H1 (cell line): ENCODE measurements around the gene RHOT1. TPM values are rescaled to one million over a fixed set of nuclear protein-coding genes. Genes with fewer than 3 reads are reported as not detected.

Experiments used
- CTCF ChIA-PET: fragments of 300-600 bp; sonication (Branson Sonifier 250); formaldehyde crosslinking; loops from one replicate; lab custom pipeline; 2021; ENCODE audit not compliant: partially characterized antibody; lab: Charles Lee
- POLR2A ChIA-PET: fragments of 300-600 bp; sonication (Branson Sonifier 250); formaldehyde crosslinking; loops from one replicate; lab custom pipeline; 2021; ENCODE audit warnings: inconsistent platforms; ENCODE audit not compliant: partially characterized antibody; lab: Charles Lee
- DNase-seq, 2 experiments: peaks; one replicate each; pipeline versions ENCODE4 v3.0.0 to v3.0.0-alpha.2; 2010 to 2022; ENCODE audit warnings: low spot score in 2 of 2, low read depth in 1 of 2, mixed read lengths in 1 of 2
- FAIRE-seq: peaks from 2 replicates; lab custom pipeline; 2011; peaks lifted over from hg19 to GRCh38; lab: Jason Lieb, UNC
- H2AFZ ChIP-seq: 2 replicates; pipeline ENCODE4 v1.8.1; 2012; ENCODE audit warnings: low read length, inconsistent platforms
- H2AK5ac ChIP-seq: 2 replicates; pipeline ENCODE4 v1.6.1; 2013; ENCODE audit warnings: low read depth, low read length
- H2BK120ac ChIP-seq: replicated peaks from 2 replicates; pipeline ENCODE3; 2013; ENCODE audit warnings: low read depth, low read length, inconsistent platforms
- H2BK12ac ChIP-seq: 2 replicates; pipeline ENCODE4 v1.6.1; 2013; ENCODE audit warnings: low read depth, low read length
- H2BK15ac ChIP-seq: 2 replicates; pipeline ENCODE4 v1.6.1; 2013; ENCODE audit warnings: low read length
- H2BK20ac ChIP-seq: 2 replicates; pipeline ENCODE4 v1.6.1; 2013; ENCODE audit warnings: low read length
- H2BK5ac ChIP-seq: 2 replicates; pipeline ENCODE4 v1.6.1; 2013; ENCODE audit warnings: low read depth, low read length
- H3K14ac ChIP-seq: 2 replicates; pipeline ENCODE4 v1.6.1; 2013; ENCODE audit warnings: inconsistent platforms; ENCODE audit not compliant: insufficient read length
- H3K18ac ChIP-seq: 2 replicates; pipeline ENCODE4 v1.6.1; 2013; ENCODE audit warnings: low read length; ENCODE audit errors: extremely low read depth
- H3K23ac ChIP-seq: 2 replicates; pipeline ENCODE4 v1.6.1; 2013; ENCODE audit warnings: inconsistent platforms; ENCODE audit not compliant: insufficient read length
- H3K23me2 ChIP-seq: 2 replicates; pipeline ENCODE4 v1.6.1; 2013; ENCODE audit warnings: low read depth, low read length
- H3K27ac ChIP-seq: 2 replicates; pipeline ENCODE4 v1.6.1; 2011; ENCODE audit warnings: low read depth, low read length, inconsistent platforms
- H3K27me3 ChIP-seq, 4 experiments: replicated peaks in 1 of 4; 1 replicate in 1 of 4; 2 replicates in 3 of 4; pipeline versions ENCODE4 v1.6.1 to v1.8.1; 2011 to 2013; ENCODE audit warnings: low read length in 3 of 4, mild to moderate bottlenecking in 3 of 4, inconsistent platforms in 2 of 4, mixed read lengths in 2 of 4, moderate library complexity in 1 of 4; ENCODE audit not compliant: control insufficient read depth in 3 of 4, insufficient read depth in 3 of 4; ENCODE audit errors: extremely low read depth in 1 of 4
- H3K36me3 ChIP-seq, 4 experiments: 2 replicates each; pipeline versions ENCODE4 v1.6.1 to v1.8.1; 2011 to 2013; ENCODE audit warnings: mild to moderate bottlenecking in 4 of 4, low read length in 3 of 4, moderate library complexity in 2 of 4, control low read depth in 1 of 4, inconsistent platforms in 1 of 4; ENCODE audit not compliant: insufficient read depth in 4 of 4, control insufficient read depth in 2 of 4
- H3K4ac ChIP-seq: replicated peaks from 2 replicates; pipeline ENCODE3; 2013; ENCODE audit warnings: low read length, low read depth, mixed read lengths, inconsistent platforms; ENCODE audit not compliant: insufficient read length
- H3K4me1 ChIP-seq, 4 experiments: replicated peaks in 1 of 4; 1 replicate in 1 of 4; 2 replicates in 3 of 4; pipeline versions ENCODE4 v1.6.1 to v1.8.1; 2011 to 2013; ENCODE audit warnings: low read length in 3 of 4, inconsistent platforms in 2 of 4, mixed read lengths in 1 of 4; ENCODE audit not compliant: insufficient read depth in 4 of 4, control insufficient read depth in 3 of 4
- H3K4me2 ChIP-seq, 2 experiments: 2 replicates each; pipeline versions ENCODE4 v1.6.1 to v1.8.1; 2011 to 2013; ENCODE audit warnings: low read depth in 2 of 2, low read length in 2 of 2, control low read depth in 1 of 2, inconsistent platforms in 1 of 2, mild to moderate bottlenecking in 1 of 2; ENCODE audit not compliant: insufficient read depth in 1 of 2
- H3K4me3 ChIP-seq, 4 experiments: fragments of 200-600, 300-600 bp in 1 of 4; sonication (generic), shearing (Covaris generic), sonication (Bioruptor Twin) in 1 of 4; 2 replicates each; pipeline versions ENCODE4 v1.5.1 to v1.8.1; 2011 to 2016; ENCODE audit warnings: low read length in 4 of 4, low read depth in 3 of 4, control low read depth in 2 of 4, inconsistent platforms in 2 of 4, mild to moderate bottlenecking in 2 of 4, mixed read lengths in 1 of 4, moderate library complexity in 1 of 4; ENCODE audit not compliant: insufficient read depth in 2 of 4; ENCODE audit errors: extremely low read depth in 1 of 4
- H3K56ac ChIP-seq: replicated peaks from 2 replicates; pipeline ENCODE3; 2013; ENCODE audit warnings: low read depth, mild to moderate bottlenecking, mixed read lengths, low read length, inconsistent platforms; ENCODE audit not compliant: insufficient read length
- H3K79me1 ChIP-seq: 2 replicates; pipeline ENCODE4 v1.6.1; 2013; ENCODE audit warnings: low read depth, low read length, control low read depth
- H3K79me2 ChIP-seq, 2 experiments: 2 replicates each; pipeline versions ENCODE4 v1.6.1 to v1.8.1; 2012 to 2013; ENCODE audit warnings: low read length in 2 of 2, mild to moderate bottlenecking in 2 of 2, inconsistent platforms in 1 of 2; ENCODE audit not compliant: insufficient read depth in 2 of 2, control insufficient read depth in 1 of 2
- H3K9ac ChIP-seq, 4 experiments: replicated peaks in 1 of 4; 1 replicate in 1 of 4; 2 replicates in 3 of 4; pipeline versions ENCODE4 v1.6.1 to v1.8.1; 2011 to 2013; ENCODE audit warnings: low read depth in 3 of 4, low read length in 3 of 4, control low read depth in 2 of 4, mild to moderate bottlenecking in 2 of 4, moderate library complexity in 2 of 4, inconsistent platforms in 1 of 4; ENCODE audit errors: extremely low read depth in 1 of 4
- H3K9me3 ChIP-seq, 2 experiments: 2 replicates each; pipeline versions ENCODE4 v1.6.1 to v1.8.1; 2012 to 2013; ENCODE audit warnings: mild to moderate bottlenecking in 2 of 2, moderate library complexity in 2 of 2, control low read depth in 1 of 2, inconsistent platforms in 1 of 2, low read depth in 1 of 2, low read length in 1 of 2, mixed read lengths in 1 of 2; ENCODE audit not compliant: insufficient read depth in 2 of 2
- H4K20me1 ChIP-seq, 2 experiments: replicated peaks in 1 of 2; 2 replicates each; pipeline versions ENCODE3 to v1.8.1; 2011 to 2013; ENCODE audit warnings: inconsistent platforms in 2 of 2, low read length in 2 of 2, mild to moderate bottlenecking in 1 of 2; ENCODE audit not compliant: insufficient read depth in 2 of 2, control insufficient read depth in 1 of 2
- H4K5ac ChIP-seq: 2 replicates; pipeline ENCODE4 v1.6.1; 2013; ENCODE audit warnings: low read length, low read depth, mixed read lengths, inconsistent platforms; ENCODE audit not compliant: insufficient read length
- H4K8ac ChIP-seq: 2 replicates; pipeline ENCODE4 v1.8.0; 2013; ENCODE audit warnings: mild to moderate bottlenecking, moderate library complexity, low read length, inconsistent platforms; ENCODE audit not compliant: insufficient read depth; ENCODE audit errors: extremely low read depth
- H4K91ac ChIP-seq: replicated peaks from 2 replicates; pipeline ENCODE3; 2013; ENCODE audit warnings: low read length, mixed read lengths, inconsistent platforms; ENCODE audit not compliant: insufficient read length
- CTBP2 ChIP-seq: IDR thresholded peaks from 2 replicates; pipeline ENCODE4 v1.7.0; 2011; ENCODE audit warnings: borderline replicate concordance, mild to moderate bottlenecking, moderate library complexity, mixed read lengths, low read length; ENCODE audit not compliant: insufficient read depth, insufficient read length
- EGR1 ChIP-seq: IDR thresholded peaks from 2 replicates; pipeline ENCODE4 v1.6.1; 2011; ENCODE audit warnings: low read depth, low read length, borderline replicate concordance
- FOSL1 ChIP-seq: IDR thresholded peaks from 2 replicates; pipeline ENCODE4 v1.6.1; 2011; ENCODE audit warnings: mild to moderate bottlenecking, low read depth, low read length, moderate library complexity; ENCODE audit not compliant: insufficient read depth
- KDM4A ChIP-seq: IDR thresholded peaks from one replicate; pipeline ENCODE4 v1.7.1; 2012; ENCODE audit warnings: low read depth, mild to moderate bottlenecking, moderate library complexity, low read length, inconsistent platforms; ENCODE audit not compliant: severe bottlenecking
- MAFK ChIP-seq: IDR thresholded peaks from 2 replicates; pipeline ENCODE4 v1.6.1; 2012; ENCODE audit warnings: low read depth, mild to moderate bottlenecking, improper control_type of control experiment, low read length
- RXRA ChIP-seq: IDR thresholded peaks from 2 replicates; pipeline ENCODE4 v1.6.1; 2011; ENCODE audit warnings: low read depth, mild to moderate bottlenecking, low read length, moderate library complexity; ENCODE audit not compliant: insufficient read depth
- SP2 ChIP-seq: IDR thresholded peaks from 2 replicates; pipeline ENCODE4 v1.6.1; 2012; ENCODE audit warnings: mild to moderate bottlenecking, low read length, inconsistent platforms
- SP4 ChIP-seq: IDR thresholded peaks from 2 replicates; pipeline ENCODE4 v1.6.1; 2012; ENCODE audit warnings: low read length, inconsistent platforms
- SUZ12 ChIP-seq: fragments of 200-600 bp; sonication (generic); IDR thresholded peaks from 2 replicates; pipeline ENCODE4 v1.6.1; 2012; ENCODE audit warnings: mild to moderate bottlenecking, inconsistent platforms, low read length, moderate library complexity, mixed read lengths
- WGBS, 2 experiments: shearing (Covaris generic) in 1 of 2; methylation state at CpG; one replicate each; pipeline versions ENCODE4 v1.1.6 to v1.1.7; 2013 to 2015; ENCODE audit warnings: low lambda C conversion rate in 2 of 2, mixed read lengths in 2 of 2, inconsistent platforms in 1 of 2, low coverage in 1 of 2, missing lambda C conversion rate in 1 of 2; ENCODE audit not compliant: insufficient replicate concordance in 2 of 2, insufficient coverage in 1 of 2, insufficient read length in 1 of 2; ENCODE audit errors: extremely low coverage in 1 of 2, missing lambda C conversion rate in 1 of 2; 5-methylcytosine and 5-hydroxymethylcytosine counted together
- polyA plus RNA-seq, 7 experiments: library from polyadenylated mRNA; depleted of rRNA in 3 of 7; stranded (reverse) in 5 of 7; unstranded in 2 of 7; fragments of >200 nt in 5 of 7; fragments of 200-250 nt in 2 of 7; gene quantifications; 1 replicate in 5 of 7; 2 replicates in 1 of 7; 4 replicates in 1 of 7; pipeline versions ENCODE4 v1.2.1 to v1.2.3, GENCODE V29; 2011 to 2013; ENCODE audit warnings: missing spikeins in 2 of 7, mixed read lengths in 2 of 7
- total RNA-seq: library from RNA; stranded (reverse); fragmentation: NEBNext Ultra II Directional; extraction: Animal tissue kit (Norgen Biotek cat#: 25700); gene quantifications from 2 replicates; pipeline ENCODE4 v1.2.1, GENCODE V29; 2021

RHOT1 gene
- total and polyA plus RNA-seq, 2 of the 8 experiments (the other 6 are each of a cell fraction or from before 2014, with no cell fraction given): 34.2 to 38.2 TPM

DNA sequence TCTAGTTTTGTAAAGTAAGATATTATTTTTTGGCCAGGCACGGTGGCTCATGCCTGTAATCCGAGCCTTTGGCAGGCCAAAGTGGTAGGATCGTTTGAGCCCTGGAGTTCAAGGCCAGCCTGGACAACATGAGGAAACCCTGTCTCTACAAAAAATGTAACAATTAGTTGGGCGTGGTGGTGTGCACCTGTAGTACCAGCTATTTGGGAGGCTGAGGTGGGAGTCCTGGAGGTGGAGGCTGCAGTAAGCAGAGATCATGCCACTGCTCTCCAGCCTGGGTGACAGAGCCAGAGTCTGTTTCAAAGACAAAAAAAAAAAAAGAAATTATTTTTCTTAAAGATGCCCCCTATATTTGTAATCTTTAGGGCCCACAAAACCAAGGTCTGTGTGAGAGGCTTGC is 16.0 kb upstream of the RHOT1 start:
- H2BK12ac ChIP-seq: no peak overlapping the region
- H3K27me3 ChIP-seq: no peaks in the 10 kb centered on the region
- no peak overlapping the region for H4K91ac ChIP-seq
- no peak overlapping the region for H2BK120ac ChIP-seq
- no peaks in the 10 kb centered on the region for H3K79me2 ChIP-seq
- H3K27ac ChIP-seq: no peak overlapping the region
- no peak overlapping the region for H2AK5ac ChIP-seq
- no peak overlapping the region for H3K4ac ChIP-seq
- peaks cover 0 to 5% (median under 1%) of the 10 kb centered on the region in 4 experiments; a peak in 3 of 7 replicates for H3K4me1 ChIP-seq
- no peaks in the 10 kb centered on the region for H3K79me1 ChIP-seq
- H3K18ac ChIP-seq: no peak overlapping the region
- no peak overlapping the region for H3K4me2 ChIP-seq
- CTCF ChIA-PET: interaction anchor here (1.1 to 2.9 kb wide), 8 partner anchors 9 to 118 kb away, joined by 3 to 14 read pairs (median 3); no protein-coding TSS in a partner anchor
- TF ChIP-seq RXRA (no peak), SP2 (no peak), CTBP2 (no peak), SUZ12 (no peak), KDM4A (no peak), FOSL1 (no peak), EGR1 (no peak), SP4 (no peak), MAFK (no peak)
- no peak overlapping the region for H3K23ac ChIP-seq
- no peak overlapping the region for H3K14ac ChIP-seq
- POLR2A ChIA-PET: interaction anchor here (1.4 to 1.9 kb wide), 2 partner anchors 11 to 16 kb away, joined by 4 to 6 read pairs; partner anchors contain the start of gene RHOT1
- no peak for DNase-seq
- no peak overlapping the region for H3K56ac ChIP-seq
- H3K4me3 ChIP-seq: no peak overlapping the region
- no peaks in the 10 kb centered on the region for H3K9me3 ChIP-seq
- no peak overlapping the region for H4K8ac ChIP-seq
- H2BK5ac ChIP-seq: no peak overlapping the region
- no peak overlapping the region for H2AFZ ChIP-seq
- WGBS, 2 experiments: 87% methylated on average over 4 of the region's 4 CpGs; no CpG with 5 or more reads in 1 of the 2 experiments
- H3K23me2 ChIP-seq: no peaks in the 10 kb centered on the region
- H4K20me1 ChIP-seq: no peaks in the 10 kb centered on the region
- peak overlapping the region; percentile 75; the same call in 1 of the 2 replicates for H2BK20ac ChIP-seq
- H2BK15ac ChIP-seq: 0 out of 2 replicates have a peak overlapping the region, but pooled peaks have one; percentile 25
- H4K5ac ChIP-seq: no peak overlapping the region
- no peak overlapping the region for H3K9ac ChIP-seq
- H3K36me3 ChIP-seq: 0 out of 8 replicates have a peak, but pooled peaks cover 0 to 2% (median 0%) of the 10 kb centered on the region in 4 experiments
- FAIRE-seq: no peak
